BE2C (cell line): Measurements from ENCODE around the gene SEMA7A. TPM values are rescaled to one million over a fixed set of nuclear protein-coding genes. Genes with fewer than 3 reads are reported as not detected.
"Not testable (repeated sequence)": the region's sequence is repeated elsewhere in the genome, so short reads cannot be mapped to it uniquely, and the experiment has no call there.

Experiments
- DNase-seq: peaks from one replicate; pipeline ENCODE4 v3.0.0-alpha.2; 2020
- H3K27me3 ChIP-seq: fragments of 250-450 bp; sonication (Bioruptor Pico); 2 replicates; pipeline ENCODE4 v1.5.1; 2020; ENCODE audit warnings: mild to moderate bottlenecking
- H3K36me3 ChIP-seq: fragments of 250-450 bp; sonication (Bioruptor Pico); 2 replicates; pipeline ENCODE4 v1.5.1; 2020; ENCODE audit warnings: mild to moderate bottlenecking
- H3K4me1 ChIP-seq: fragments of 250-450 bp; sonication (Bioruptor Pico); 2 replicates; pipeline ENCODE4 v1.5.1; 2020
- H3K4me3 ChIP-seq: 2 replicates; pipeline ENCODE4 v1.5.1; 2011; ENCODE audit warnings: low read depth, low read length
- H3K9me3 ChIP-seq: fragments of 250-450 bp; sonication (Bioruptor Pico); 2 replicates; pipeline ENCODE4 v1.5.1; 2020
- polyA plus RNA-seq: library from polyadenylated mRNA; unstranded; fragments of >200 nt; gene quantifications from one replicate; pipeline ENCODE4 v1.2.1, GENCODE V29; 2012; ENCODE audit warnings: low read depth, missing spikeins; ENCODE audit not compliant: insufficient read length, insufficient read depth
- TF ChIP-seq, protein P1 (sequence below): IDR thresholded peaks from 2 replicates; pipeline ENCODE4 v1.5.1; 2012; ENCODE audit warnings: mild to moderate bottlenecking, low read depth, low read length

SEMA7A gene, protein sequence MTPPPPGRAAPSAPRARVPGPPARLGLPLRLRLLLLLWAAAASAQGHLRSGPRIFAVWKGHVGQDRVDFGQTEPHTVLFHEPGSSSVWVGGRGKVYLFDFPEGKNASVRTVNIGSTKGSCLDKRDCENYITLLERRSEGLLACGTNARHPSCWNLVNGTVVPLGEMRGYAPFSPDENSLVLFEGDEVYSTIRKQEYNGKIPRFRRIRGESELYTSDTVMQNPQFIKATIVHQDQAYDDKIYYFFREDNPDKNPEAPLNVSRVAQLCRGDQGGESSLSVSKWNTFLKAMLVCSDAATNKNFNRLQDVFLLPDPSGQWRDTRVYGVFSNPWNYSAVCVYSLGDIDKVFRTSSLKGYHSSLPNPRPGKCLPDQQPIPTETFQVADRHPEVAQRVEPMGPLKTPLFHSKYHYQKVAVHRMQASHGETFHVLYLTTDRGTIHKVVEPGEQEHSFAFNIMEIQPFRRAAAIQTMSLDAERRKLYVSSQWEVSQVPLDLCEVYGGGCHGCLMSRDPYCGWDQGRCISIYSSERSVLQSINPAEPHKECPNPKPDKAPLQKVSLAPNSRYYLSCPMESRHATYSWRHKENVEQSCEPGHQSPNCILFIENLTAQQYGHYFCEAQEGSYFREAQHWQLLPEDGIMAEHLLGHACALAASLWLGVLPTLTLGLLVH
- polyA plus RNA-seq: 2.8 TPM

DNA sequence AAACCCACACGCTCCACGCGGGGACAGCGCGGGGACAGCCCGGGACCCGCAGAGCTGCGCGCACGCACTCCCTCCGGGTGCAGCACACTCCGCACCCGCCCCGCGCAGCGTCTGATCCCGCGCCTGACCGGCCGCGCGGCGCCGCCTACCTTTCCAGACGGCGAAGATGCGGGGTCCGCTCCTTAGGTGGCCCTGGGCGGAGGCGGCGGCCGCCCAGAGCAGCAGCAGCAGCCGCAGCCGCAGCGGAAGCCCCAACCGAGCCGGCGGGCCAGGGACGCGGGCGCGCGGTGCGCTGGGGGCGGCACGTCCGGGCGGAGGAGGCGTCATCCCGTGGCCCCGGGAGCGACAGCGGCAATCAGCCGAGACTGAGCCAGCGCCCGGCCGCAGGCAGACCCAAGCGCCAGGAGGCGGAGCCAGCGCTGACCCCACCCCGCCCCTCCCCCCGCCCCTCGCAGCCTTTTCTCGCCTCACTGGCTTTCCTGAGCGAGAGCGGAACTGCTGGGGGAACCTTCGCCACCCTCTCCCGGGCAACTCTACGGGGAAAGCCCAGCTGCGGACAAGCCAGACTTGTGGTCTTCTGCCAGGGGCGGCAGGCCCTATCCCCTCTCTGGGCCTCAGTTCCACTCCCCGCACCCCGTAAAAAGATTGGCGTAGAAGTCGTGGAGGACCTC, at the start of gene SEMA7A:
Gene SEMA7A (minus strand): TSS at position 367 of the 671 bp plus-strand sequence. CDS start 40 bp downstream, at position 327.
- TF ChIP-seq, protein P1, sequence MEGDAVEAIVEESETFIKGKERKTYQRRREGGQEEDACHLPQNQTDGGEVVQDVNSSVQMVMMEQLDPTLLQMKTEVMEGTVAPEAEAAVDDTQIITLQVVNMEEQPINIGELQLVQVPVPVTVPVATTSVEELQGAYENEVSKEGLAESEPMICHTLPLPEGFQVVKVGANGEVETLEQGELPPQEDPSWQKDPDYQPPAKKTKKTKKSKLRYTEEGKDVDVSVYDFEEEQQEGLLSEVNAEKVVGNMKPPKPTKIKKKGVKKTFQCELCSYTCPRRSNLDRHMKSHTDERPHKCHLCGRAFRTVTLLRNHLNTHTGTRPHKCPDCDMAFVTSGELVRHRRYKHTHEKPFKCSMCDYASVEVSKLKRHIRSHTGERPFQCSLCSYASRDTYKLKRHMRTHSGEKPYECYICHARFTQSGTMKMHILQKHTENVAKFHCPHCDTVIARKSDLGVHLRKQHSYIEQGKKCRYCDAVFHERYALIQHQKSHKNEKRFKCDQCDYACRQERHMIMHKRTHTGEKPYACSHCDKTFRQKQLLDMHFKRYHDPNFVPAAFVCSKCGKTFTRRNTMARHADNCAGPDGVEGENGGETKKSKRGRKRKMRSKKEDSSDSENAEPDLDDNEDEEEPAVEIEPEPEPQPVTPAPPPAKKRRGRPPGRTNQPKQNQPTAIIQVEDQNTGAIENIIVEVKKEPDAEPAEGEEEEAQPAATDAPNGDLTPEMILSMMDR: no peak
- peaks cover 15% of the 10 kb centered on the region for H3K27me3 ChIP-seq
- H3K9me3 ChIP-seq: no peaks in the 10 kb centered on the region
- DNase-seq: peak; percentile 86
- peaks cover 3% of the 10 kb centered on the region for H3K4me1 ChIP-seq
- H3K4me3 ChIP-seq: peak within 1 kb of the TSS; percentile 73
- no peaks in the 10 kb centered on the region for H3K36me3 ChIP-seq

DNA sequence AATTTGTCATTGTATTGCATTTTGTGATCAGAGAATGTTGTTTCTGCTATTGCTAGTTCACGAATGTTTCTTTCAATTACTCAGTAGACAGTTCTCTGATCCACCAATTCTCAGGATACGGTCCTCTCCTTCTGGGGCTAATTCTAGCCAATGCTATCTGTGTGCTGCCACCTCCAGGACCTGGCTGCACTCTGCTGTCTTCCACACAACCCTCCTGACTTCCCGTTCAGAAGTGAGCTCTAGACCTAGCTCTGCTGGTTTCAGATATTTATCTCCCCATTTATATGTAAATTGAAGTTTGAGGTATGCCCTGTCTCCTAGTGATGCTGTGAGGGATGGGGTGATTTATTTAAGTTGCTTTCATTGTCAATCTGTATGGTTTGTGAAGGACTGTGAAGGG, 48.9 kb upstream of the SEMA7A start:
- no peaks in the 10 kb centered on the region for H3K9me3 ChIP-seq
- no peaks in the 10 kb centered on the region for H3K4me1 ChIP-seq
- DNase-seq: peak; percentile 25
- TF ChIP-seq, protein P1: peak; percentile 48
- no peaks in the 10 kb centered on the region for H3K36me3 ChIP-seq
- no peaks in the 10 kb centered on the region for H3K27me3 ChIP-seq
- no peak overlapping the region for H3K4me3 ChIP-seq

GRCh38 chr15:74480364-74480763, 46.6 kb upstream of the SEMA7A start:
- H3K27me3 ChIP-seq, H3K36me3 ChIP-seq, H3K9me3 ChIP-seq, H3K4me3 ChIP-seq, DNase-seq, H3K4me1 ChIP-seq: not testable (repeated sequence)

GRCh38 chr15:74471621-74472020, 37.9 kb upstream of the SEMA7A start:
- DNase-seq, H3K36me3 ChIP-seq, H3K4me3 ChIP-seq, H3K9me3 ChIP-seq, H3K27me3 ChIP-seq, H3K4me1 ChIP-seq: not testable (repeated sequence)

DNA sequence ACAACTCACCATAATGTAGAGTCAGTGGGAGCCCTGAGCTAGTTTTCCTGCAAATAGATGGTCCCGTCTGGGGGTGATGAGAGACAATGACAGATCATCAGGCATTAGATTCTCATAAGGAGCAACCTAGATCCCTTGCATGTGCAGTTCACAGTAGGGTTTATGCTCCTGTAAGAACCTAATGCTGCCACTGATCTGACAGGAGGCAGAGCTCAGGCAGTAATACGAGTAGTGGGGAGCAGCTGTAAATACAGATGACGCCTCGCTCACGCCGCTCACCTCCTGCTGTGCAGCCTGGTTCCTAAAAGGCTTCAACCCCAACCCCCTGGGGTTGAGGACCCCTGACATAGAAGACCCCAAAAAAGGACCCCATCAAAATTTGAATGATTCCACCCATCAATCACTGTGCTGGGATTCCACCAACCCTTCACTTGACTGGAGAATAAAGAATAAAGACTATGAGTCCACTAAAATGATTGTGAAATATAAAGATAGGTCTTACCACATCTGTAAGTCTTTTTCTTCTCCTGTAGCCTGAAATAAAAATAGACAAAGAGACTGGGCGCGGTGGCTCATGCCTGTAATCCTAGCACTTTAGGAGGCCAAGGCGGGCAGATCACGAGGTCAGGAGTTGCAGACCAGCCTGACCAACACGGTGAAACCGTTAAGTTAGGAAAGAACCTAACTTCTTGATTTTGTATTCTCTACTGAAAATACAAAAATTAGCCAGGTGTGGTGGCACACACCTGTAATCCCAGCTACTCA, 37.1 kb upstream of the SEMA7A start:
- H3K4me3 ChIP-seq: no peak overlapping the region
- H3K9me3 ChIP-seq: no peaks in the 10 kb centered on the region
- no peak for DNase-seq
- H3K4me1 ChIP-seq: no peaks in the 10 kb centered on the region
- H3K27me3 ChIP-seq: no peaks in the 10 kb centered on the region
- 0 out of 2 replicates have a peak, but pooled peaks cover 6% of the 10 kb centered on the region for H3K36me3 ChIP-seq
- TF ChIP-seq, protein P1: no peak

GRCh38 chr15:74468341-74469032, 34.7 kb upstream of the SEMA7A start:
- TF ChIP-seq, protein P1: no peak
- H3K4me1 ChIP-seq: no peaks in the 10 kb centered on the region
- H3K9me3 ChIP-seq: no peaks in the 10 kb centered on the region
- DNase-seq: no peak
- no peak overlapping the region for H3K4me3 ChIP-seq
- H3K36me3 ChIP-seq: 0 out of 2 replicates have a peak, but pooled peaks cover 6% of the 10 kb centered on the region
- H3K27me3 ChIP-seq: no peaks in the 10 kb centered on the region
